COR-L47 (cell line): Measurements from ENCODE around the gene TFDP1.

Experiments used
- DNase-seq: peaks from one replicate; lab custom pipeline; 2025; lab: John Stamatoyannopoulos, UW

The TFDP1 gene

GRCh38 chr13:113666951-113667701, 82.6 kb downstream of the TFDP1 start, which contains the start of gene GRK1:
GRK1 (plus strand) TSS chr13:113667219; CDS start chr13:113667387, 168 bp downstream.
- no peak for DNase-seq

- no peak for DNase-seq
Observed at GRCh38 chr13:113667771-113668490, 83.4 kb downstream of the TFDP1 start.

DNA sequence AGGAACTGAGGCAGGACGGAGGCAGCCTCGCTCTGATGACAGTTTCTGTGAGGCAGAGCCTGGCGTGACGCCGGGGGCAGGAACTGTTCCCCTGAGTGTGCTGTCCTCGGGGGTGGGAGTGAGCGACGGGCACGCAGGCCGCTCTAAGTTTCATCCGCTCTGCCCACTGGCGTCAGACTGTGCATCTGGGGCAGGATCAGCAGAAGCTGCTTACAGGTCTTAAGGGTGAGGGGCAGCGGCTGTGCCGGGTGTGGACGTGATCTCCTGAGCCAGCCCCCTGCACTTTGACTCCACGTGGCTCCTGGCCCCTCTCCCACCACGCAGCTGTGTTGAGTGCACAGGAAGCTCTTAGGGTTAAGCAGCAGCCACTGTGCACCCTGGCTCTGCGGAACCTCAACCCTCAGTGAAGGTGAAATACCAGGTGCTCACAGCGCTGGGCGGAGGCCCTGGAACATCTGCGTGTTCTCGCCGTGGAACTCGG, 84.0 kb downstream of the TFDP1 start:
- no peak for DNase-seq

DNA sequence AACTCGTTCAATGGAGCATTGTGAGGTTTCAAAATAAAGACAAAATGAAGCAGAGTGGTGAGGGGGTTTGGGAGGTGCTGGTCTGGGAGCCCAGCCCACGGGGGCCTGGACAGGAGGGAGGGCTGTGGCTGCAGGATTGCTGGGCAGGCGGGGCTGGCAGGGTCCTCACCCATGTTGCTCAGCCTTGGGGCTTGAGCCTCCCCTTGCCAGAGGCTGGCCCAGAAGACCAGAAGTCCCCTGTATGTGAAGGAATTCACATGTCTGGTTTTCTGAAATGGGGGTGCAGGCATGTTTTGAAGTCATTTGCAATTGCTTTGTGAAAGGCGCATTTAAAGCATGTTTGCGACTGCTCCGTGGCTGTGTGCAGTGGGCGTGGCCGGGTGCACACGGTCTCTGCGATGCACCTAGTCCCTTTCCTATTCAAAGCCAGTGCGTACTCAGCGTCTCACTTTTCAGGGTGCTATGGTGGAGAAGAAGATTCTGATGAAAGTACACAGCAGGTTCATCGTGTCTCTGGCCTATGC, 84.7 kb downstream of the TFDP1 start:
- no peak for DNase-seq

DNA sequence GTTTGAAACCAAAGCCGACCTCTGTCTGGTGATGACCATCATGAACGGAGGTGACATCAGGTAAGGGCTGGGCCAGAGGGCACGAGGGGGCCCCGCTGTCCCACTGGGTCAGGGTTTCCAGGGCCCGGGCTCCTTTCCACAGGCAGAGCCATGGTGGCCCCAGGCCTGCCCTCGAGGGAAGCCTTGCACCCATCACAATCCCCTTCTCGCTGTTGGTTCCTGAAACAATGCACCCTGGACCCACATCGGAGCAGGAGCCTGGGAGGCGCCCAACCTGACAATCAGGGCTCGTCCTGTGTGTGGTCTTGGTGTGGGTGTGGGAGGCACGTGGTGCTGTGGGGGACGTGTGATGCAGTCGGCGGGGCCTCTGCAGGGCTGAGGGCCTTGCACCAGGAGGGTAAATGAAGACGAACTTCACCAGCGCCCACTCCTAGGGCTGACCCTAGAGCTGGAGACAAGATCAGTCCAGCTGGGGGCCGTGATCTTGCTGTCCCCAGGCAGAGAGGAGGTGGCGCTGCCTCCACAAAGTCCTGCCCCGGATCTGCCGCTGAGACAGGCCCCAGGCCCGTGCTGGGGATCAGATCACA, 85.3 kb downstream of the TFDP1 start:
- no peak for DNase-seq

- no peak for DNase-seq
Observed at GRCh38 chr13:113670541-113670940, 86.0 kb downstream of the TFDP1 start.

DNA sequence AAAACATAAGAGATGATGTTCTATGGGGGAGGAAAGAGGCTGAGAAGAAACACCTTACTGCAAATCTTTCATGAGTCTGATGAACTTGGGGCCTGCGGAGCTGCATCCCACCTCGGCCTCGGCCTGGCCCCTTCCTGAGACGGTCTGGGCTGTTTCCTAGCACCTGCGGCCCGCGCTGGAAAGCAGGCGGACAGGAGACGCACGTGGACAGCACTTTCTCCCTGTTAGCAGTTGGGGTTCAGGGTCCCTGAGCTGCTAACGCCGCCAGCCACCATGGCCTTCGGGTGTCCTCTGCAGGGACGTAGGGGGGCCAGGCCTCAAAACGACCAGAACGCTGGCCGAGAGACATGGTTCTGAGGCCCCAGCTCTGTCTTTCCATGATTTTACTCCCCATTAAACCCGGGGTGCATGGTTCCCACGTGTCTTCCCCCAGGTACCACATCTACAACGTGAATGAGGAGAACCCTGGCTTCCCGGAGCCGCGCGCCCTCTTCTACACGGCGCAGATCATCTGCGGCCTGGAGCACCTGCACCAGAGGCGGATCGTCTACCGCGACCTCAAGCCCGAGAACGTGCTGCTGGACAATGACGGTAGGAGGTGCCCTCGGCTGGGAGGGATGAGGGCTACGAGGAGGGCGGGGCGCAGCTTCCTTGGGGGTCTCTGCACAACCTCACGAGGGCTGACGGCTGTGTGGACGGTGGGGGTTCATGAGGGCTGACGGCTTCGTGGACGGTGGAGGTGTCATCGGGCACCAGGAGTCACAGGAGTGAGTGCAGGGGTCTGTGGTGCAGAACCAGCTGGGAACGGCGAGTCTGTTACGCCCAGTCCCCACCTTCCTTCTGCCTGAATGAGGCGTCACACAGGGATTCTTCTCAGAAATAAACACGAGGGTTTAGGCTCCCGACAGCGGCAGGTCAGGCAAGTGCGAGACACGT, 86.8 kb downstream of the TFDP1 start:
- DNase-seq, result no peak

GRCh38 chr13:113672002-113672651, 87.6 kb downstream of the TFDP1 start:
- DNase-seq, result no peak
